Measurements from ENCODE around the gene UTS2B.

DNA sequence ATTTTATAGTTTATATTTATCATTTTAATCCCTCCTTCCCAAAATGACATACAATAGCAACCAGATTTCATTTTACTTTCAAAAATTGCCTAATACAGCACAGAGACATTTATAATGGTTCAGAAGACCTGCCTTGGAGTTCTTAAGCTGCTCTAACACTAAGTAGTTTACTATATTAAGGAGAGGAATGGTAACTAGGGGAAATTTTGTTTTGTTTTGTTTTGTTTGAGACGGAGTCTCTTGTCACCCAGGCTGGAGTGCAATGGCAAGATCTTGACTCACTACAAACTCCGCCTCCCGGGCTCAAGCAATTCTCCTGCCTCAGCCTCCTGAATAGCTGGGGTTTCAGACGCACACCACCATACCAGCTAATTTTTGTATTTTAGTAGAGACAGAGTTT is 23.9 kb downstream of the UTS2B start:
- TF ChIP-seq CTCF (conservative IDR thresholded peaks at IDR 0.05) (no peak), EZH2 (IDR thresholded peaks at IDR 0.05; ENCODE audit: low read depth) (no peak)

All from PC-9 (cell line).